ENCODE data around the gene EXD3.

Gene EXD3

GRCh38 chr9:137446851-137447471 is 24.0 kb upstream of the EXD3 start:
- no peak for DNase-seq

DNA sequence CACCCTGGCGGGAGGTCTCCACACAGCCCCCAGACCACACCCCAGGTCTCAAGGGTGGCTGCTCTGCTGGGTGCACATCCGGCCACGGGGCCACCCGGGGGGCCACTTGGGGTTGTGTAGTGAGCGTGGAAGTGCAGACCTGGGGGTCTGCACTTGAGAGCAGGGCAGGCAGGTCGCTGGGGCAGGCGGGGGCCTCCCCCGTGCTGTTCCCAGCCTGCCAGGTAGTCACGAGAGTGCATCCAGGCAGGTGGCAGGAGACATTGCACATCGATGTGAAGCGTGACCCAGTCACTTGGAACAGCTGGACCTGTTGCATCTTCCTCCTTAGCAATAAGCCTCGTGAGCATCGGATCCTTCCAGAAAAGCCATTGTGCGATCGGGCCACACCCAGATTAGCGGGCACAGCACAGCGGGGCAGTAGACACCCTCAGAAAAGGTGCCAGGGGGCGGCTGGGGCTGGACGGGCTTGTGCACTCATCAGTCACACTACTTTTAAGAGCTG is 23.0 kb upstream of the EXD3 start:
- no peak for DNase-seq

- DNase-seq = peak; percentile 71 to 82 (median 76)
These were observed 22.4 kb upstream of the EXD3 start for GRCh38 chr9:137445275-137445807.

GRCh38 chr9:137444106-137444790 is 21.3 kb upstream of the EXD3 start:
- no peak for DNase-seq

DNA sequence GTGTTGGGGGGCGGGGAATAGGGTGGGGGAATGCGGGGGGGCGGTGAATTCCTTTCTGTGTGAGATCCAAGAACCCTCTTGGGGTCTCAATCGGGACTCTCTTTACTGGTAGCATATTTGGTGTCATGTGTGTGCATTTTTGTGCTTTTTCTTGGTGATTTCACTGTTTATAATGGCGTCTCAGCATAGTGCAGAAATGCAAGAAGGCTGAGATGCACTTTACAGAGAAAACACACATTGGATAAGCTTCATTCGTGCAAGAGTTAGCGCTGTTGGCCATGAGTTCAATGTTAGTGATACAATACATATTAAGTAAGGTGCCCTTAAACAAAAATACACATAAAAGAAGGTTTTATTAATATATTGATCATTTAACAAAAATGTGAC is 19.0 kb upstream of the EXD3 start:
- no peak for DNase-seq

DNA sequence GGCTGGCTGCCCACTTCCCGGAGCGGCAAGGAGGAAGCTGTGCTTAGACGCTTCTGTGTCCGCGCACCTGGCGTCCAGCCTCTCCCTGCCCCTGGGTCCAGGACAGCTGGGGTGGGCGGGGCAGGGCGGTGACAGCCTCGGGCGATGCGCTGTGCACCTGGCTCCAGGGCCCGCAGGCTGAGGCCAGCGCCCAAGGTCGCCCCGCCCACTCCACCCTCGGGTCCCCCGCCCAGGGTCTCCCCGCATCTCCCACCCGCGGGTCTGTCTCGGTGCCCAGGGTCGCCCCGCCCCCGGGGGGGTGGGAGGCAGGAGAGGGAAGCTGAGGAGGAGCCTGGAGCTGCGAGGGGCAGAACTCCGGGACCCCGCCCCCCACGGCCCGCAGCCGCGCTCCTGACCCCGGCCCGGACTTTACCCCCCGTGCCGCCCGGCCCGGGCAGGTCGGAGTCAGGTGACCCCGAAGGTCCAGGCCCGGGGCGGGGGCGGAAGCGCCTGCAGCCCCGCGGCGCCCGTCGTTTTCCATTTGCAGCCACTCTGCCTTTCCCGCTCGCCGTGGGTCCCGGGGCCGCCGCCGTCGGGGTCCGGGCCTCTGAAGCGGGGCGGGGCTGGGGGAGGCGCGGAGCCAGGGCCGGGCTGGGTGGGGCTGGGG is 18.4 kb upstream of the EXD3 start, which contains the start of gene ENTPD8:
Gene ENTPD8 (minus strand): TSS at position 69 of the 646 bp plus-strand sequence. CDS start 3,072 bp downstream, outside the sequence.
- DNase-seq = peak in 1 of 4 experiments; percentile 24

DNA sequence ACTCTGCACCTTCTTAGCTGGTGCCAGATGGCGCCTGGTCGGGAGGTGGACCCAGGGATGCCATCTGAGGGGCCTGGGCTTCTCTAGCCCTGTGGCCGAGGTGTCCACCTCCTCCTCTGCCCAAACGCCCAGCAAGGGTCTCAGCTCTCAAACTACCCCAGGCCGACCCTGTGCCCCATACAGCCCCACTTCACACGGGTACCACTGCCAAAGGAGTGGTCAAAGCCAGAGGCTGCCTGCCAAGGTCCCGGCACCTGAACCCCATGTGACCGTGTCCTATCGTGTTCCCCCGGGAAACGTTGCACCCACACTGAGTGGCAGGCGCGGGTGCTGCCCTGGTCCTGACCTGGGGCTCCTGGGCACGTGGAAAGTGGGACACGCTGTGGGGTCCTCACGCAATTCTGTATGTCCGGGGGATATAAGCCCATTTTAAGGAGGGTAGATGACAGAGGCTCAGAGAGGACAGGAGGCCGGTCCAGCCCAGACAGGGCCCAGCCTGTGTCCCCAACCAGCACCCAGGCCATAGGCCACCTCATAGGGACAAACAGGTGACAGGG is 16.3 kb upstream of the EXD3 start:
- DNase-seq = no peak

GRCh38 chr9:137438591-137439157 is 15.7 kb upstream of the EXD3 start:
- DNase-seq = no peak

- no peak for DNase-seq
These were observed 15.0 kb upstream of the EXD3 start for GRCh38 chr9:137437691-137438590.

GRCh38 chr9:137436761-137437600 is 14.0 kb upstream of the EXD3 start:
- no peak for DNase-seq

GRCh38 chr9:137435980-137436760 is 13.2 kb upstream of the EXD3 start:
- DNase-seq = no peak

DNA sequence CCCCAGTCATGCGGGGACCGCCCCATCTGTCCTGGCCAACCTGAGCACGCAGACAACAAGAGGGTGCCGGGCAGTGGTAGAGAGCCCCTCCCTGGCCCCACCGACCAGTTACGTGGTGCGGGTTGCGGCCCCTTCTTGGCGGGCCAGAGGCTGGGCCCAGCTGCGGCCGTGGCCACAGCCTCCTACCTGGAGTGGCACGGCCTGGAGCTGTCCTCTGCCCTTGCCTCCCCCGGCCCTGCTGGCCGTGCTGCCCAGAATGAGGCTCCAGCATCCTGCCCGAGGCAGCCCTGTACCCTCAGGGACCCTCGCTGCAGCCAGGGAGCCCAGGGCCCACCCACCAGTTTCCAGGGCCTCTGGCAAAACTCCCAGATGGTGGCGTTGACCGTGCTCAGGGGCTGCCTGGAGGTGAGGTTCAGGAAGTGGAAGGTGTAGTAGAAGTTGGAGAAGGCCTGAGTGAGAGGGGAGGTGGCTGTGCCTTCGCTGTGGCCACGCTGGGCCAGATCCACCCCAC is 12.5 kb upstream of the EXD3 start:
- no peak for DNase-seq

DNA sequence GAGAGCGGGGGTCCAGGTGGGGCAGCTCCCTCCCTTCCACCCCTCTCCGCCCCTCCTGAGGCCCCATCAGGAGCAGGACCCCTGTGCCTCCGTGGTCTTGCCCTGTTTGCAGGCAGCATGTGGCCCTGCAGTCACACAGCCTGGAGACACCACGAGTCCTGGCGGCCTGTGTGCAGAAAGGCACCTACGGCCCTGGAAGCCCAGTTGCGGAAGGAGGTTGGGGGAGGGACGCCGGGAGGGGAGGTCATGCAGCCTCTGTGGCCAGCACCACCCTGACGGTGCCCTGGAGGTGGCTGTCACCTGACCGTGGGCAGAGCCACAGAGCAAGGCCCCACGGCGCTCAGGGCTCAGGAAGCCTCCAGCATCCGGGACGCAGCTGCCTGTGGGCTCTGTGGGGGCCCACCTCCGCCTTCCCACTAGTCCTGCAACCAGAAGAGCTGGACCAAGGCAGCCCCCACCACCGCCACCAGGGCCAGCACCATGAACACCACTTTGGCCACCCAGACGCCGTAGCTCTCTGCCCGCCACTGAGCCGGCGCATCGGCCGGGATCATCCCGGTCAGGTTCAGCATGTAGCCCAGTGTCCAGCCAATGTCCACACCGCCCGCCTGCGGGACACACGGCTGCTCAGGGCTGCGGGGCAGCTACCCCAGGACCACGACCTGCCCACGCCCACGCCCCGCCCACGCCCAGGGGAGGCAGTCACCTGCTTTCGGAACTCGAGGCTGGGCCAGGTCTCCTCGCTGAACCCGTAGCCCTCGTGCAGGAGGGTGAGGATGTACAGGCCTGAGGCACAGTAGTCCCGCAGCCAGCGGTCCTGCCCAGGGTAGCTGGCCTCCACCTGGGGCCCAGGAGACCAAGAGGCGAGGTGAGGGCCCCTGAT is 11.8 kb upstream of the EXD3 start:
- DNase-seq = no peak

DNA sequence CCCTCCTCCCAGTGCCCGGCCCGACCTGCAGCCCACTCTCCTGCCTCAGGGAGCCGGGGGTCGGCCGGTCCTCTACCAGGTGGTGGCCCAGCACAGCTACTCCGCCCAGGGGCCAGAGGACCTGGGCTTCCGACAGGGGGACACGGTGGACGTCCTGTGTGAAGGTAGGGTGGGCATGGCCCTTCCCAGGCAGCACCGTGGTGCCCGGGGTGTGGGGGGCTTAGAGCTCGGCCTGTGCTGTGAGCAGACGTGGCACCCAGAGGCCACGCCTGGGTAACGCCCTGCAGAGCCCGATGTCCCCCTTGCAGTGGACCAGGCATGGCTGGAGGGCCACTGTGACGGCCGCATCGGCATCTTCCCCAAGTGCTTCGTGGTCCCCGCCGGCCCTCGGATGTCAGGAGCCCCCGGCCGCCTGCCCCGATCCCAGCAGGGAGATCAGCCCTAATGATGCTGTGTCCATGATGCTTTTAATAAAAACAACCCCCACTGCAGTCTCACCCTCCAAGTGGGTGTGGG is 11.0 kb upstream of the EXD3 start:
- no peak for DNase-seq

DNA sequence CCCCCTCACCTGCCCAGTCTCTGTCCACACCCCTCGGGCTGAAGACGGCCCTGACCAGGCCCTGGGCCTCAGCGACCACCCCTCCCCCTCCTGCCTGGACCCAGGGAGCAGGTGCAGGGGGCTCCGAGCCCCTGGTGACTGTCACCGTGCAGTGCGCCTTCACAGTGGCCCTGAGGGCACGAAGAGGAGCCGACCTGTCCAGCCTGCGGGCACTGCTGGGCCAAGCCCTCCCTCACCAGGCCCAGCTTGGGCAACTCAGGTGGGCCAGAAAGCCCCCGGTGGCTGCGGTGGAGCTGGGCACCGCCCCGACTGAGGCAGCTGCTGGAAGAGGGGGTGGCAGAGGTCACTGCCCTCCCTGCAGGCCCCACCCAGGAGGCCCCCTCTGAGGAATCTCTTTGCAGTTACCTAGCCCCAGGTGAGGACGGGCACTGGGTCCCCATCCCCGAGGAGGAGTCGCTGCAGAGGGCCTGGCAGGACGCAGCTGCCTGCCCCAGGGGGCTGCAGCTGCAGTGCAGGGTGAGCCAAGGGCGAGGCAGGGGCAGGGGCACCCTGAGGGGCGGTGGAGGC is 10.5 kb upstream of the EXD3 start:
- DNase-seq = no peak

DNA sequence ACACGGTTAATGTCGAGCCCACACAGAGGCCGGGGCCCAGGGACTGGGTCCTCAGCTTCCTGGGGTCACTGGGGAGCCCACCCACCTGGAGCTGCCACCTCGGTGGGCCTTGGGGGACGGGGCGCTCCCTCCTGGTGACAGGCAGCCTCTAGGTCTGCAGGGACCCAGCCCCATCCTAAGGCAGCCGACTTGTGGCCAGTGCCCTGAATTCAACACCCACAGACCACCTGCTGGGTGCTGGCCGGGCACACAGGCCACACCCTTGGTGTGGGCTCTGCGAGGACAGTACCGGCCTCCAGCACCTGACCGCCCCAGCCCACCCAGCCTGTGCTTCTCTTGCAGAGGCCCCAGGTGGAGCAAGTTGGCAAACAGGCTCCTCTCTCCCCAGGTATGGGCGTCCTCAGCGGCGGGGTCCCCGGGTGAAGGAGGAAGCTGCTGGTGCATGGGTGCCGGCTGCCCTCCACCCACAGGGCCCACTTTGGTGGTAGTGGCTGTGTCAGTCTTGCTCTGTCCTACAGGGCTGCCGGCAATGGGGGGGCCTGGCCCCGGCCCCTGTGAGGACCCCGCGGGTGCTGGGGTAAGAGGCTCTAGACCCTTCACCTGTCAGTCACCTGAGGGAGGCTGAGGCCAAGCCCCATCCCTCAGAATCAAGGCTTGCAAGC is 9.9 kb upstream of the EXD3 start:
- DNase-seq = no peak

DNA sequence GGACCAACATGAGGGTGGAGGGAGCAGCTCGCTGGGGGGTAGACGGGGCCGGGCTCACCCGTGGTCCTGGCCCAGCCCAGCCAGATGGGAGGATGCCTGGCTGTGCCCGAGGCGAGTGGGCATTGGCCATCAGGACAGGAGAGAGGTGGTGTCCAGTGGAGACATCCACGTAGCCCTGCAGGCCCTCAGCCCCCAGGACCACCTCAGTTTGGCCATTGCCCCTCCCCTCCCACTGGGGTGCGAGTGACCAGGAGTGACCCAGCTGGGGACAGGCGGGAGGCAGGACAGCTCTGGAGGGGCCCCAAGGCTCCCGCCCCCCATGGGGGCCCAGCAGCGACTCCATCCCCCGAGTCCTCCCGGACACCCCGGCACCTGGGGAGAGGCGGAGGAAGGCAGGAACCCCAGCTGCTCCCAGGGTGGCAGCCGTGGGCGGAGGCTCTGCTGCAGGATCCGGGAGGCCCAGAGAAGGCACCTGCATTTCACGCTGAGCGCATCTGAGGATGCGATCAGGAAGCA is 8.5 kb upstream of the EXD3 start:
- no peak for DNase-seq
